Stimulated activated CD8-positive, alpha-beta memory T cell treated with anti-CD3 and anti-CD28 coated beads, Interleukin-15, amount 100 ng/mL, for 4 hours (primary cell): ENCODE measurements around the gene GNPTAB.
"Not testable (repeated sequence)": the region's sequence is repeated elsewhere in the genome, so short reads cannot be mapped to it uniquely, and the experiment has no call there.

Source experiments
- DNase-seq, 2 donors: peaks; one replicate each; pipeline ENCODE4 v3.0.0-alpha.2; 2020; ENCODE audit warnings: low read depth in 2 of 2

The GNPTAB gene

GRCh38 chr12:101830367-101831325 is at the start of gene GNPTAB:
Gene GNPTAB, minus strand, starts transcription at chr12:101830959. Its CDS starts 284 bp downstream, at chr12:101830675.
- DNase-seq = peak; percentile 89 to 93

GRCh38 chr12:101878243-101878821 is 47.6 kb upstream of the GNPTAB start:
- DNase-seq = no peak

GRCh38 chr12:101877806-101878242 is 47.1 kb upstream of the GNPTAB start:
- DNase-seq = no peak

GRCh38 chr12:101876861-101877805 is 46.4 kb upstream of the GNPTAB start, which contains the start of gene DRAM1:
Gene DRAM1, plus strand, starts transcription at chr12:101877580. Its CDS starts 210 bp downstream, at chr12:101877790.
- peak; percentile 43 to 62 for DNase-seq

GRCh38 chr12:101876322-101876860 is 45.6 kb upstream of the GNPTAB start:
- no peak for DNase-seq

- DNase-seq = no peak
These were observed 44.4 kb upstream of the GNPTAB start for GRCh38 chr12:101875162-101875561.

GRCh38 chr12:101870925-101871324 is 40.2 kb upstream of the GNPTAB start:
- no peak for DNase-seq

GRCh38 chr12:101867619-101868018 is 36.9 kb upstream of the GNPTAB start:
- not testable (repeated sequence) for DNase-seq

GRCh38 chr12:101866615-101867373 is 36.0 kb upstream of the GNPTAB start:
- DNase-seq = no peak

- no peak for DNase-seq
These were observed 33.2 kb upstream of the GNPTAB start for GRCh38 chr12:101863981-101864380.

GRCh38 chr12:101862245-101862644 is 31.5 kb upstream of the GNPTAB start:
- no peak for DNase-seq

- not testable (repeated sequence) for DNase-seq
These were observed 30.9 kb upstream of the GNPTAB start for GRCh38 chr12:101861688-101862087.

GRCh38 chr12:101859664-101860607 is 29.2 kb upstream of the GNPTAB start:
- no peak for DNase-seq

GRCh38 chr12:101858361-101858760 is 27.6 kb upstream of the GNPTAB start:
- DNase-seq = no peak

GRCh38 chr12:101857043-101857558 is 26.3 kb upstream of the GNPTAB start:
- no peak for DNase-seq

GRCh38 chr12:101856614-101857013 is 25.9 kb upstream of the GNPTAB start:
- not testable (repeated sequence) for DNase-seq

GRCh38 chr12:101855976-101856375 is 25.2 kb upstream of the GNPTAB start:
- DNase-seq = no peak

- DNase-seq = no peak
These were observed 24.7 kb upstream of the GNPTAB start for GRCh38 chr12:101855364-101855884.

- DNase-seq = no peak
These were observed 24.0 kb upstream of the GNPTAB start for GRCh38 chr12:101854747-101855146.
